Neural cell (in vitro differentiated cells): ENCODE data around the gene PDYN. TPM values are rescaled to one million over a fixed set of nuclear protein-coding genes. Genes with fewer than 3 reads are reported as not detected.

Experiments
- H2AFZ ChIP-seq: fragments of 200-600, 300-800 bp; sonication (generic), shearing (Covaris generic); 2 replicates; pipeline ENCODE4 v1.6.0; 2014; ENCODE audit warnings: low read depth, mild to moderate bottlenecking, antibody characterized with exemption, low read length, moderate library complexity
- H3F3A ChIP-seq: fragments of 200-600 bp; shearing (Covaris generic); 2 replicates; pipeline ENCODE4 v1.6.1; 2016; ENCODE audit warnings: mild to moderate bottlenecking, moderate library complexity, mixed read lengths, antibody characterized with exemption, low read length; ENCODE audit not compliant: insufficient read depth, poor library complexity, severe bottlenecking
- H3K27ac ChIP-seq: fragments of 200-600, 300-800 bp; sonication (generic), shearing (Covaris generic); 2 replicates; pipeline ENCODE4 v1.5.1; 2014; ENCODE audit warnings: mild to moderate bottlenecking, low read length, moderate library complexity
- H3K27me3 ChIP-seq: fragments of 300-800, 200-600 bp; sonication (generic), shearing (Covaris generic); 2 replicates; pipeline ENCODE4 v1.6.0; 2014; ENCODE audit warnings: mild to moderate bottlenecking, low read depth, low read length, moderate library complexity; ENCODE audit not compliant: insufficient read depth
- H3K36me3 ChIP-seq: fragments of 300-800, 200-600 bp; sonication (generic), shearing (Covaris generic); 2 replicates; pipeline ENCODE4 v1.5.1; 2014; ENCODE audit warnings: mild to moderate bottlenecking, antibody characterized with exemption, low read length, moderate library complexity; ENCODE audit not compliant: insufficient read depth
- H3K4me2 ChIP-seq: fragments of 300-800, 200-600 bp; sonication (generic), shearing (Covaris generic); 2 replicates; pipeline ENCODE4 v1.6.0; 2014; ENCODE audit warnings: mild to moderate bottlenecking, low read length
- H3K4me3 ChIP-seq: fragments of 300-800, 200-600 bp; sonication (generic), shearing (Covaris generic); 2 replicates; pipeline ENCODE4 v1.5.1; 2014; ENCODE audit warnings: mild to moderate bottlenecking, low read length, moderate library complexity
- H3K79me2 ChIP-seq: fragments of 200-600 bp; shearing (Covaris generic); replicated peaks from 2 replicates; pipeline ENCODE4 v1.6.0; 2014; ENCODE audit warnings: mild to moderate bottlenecking, low read length, moderate library complexity; ENCODE audit not compliant: insufficient read depth
- H3K9ac ChIP-seq: fragments of 300-800, 200-600 bp; sonication (generic), shearing (Covaris generic); 2 replicates; pipeline ENCODE4 v1.6.1; 2016; ENCODE audit warnings: mild to moderate bottlenecking, low read length, mixed read lengths
- H3K9me2 ChIP-seq: fragments of 200-600 bp; shearing (Covaris generic); 2 replicates; pipeline ENCODE4 v1.6.1; 2016; ENCODE audit warnings: mild to moderate bottlenecking, low read length, mixed read lengths; ENCODE audit not compliant: insufficient read depth
- H3K9me3 ChIP-seq: fragments of 200-600, 300-800 bp; sonication (generic), shearing (Covaris generic); 2 replicates; pipeline ENCODE4 v1.6.1; 2016; ENCODE audit warnings: mild to moderate bottlenecking, mixed run types, low read length, moderate library complexity, mixed read lengths
- H4K20me1 ChIP-seq: fragments of 200-600 bp; shearing (Covaris generic); 2 replicates; pipeline ENCODE4 v1.6.1; 2016; ENCODE audit warnings: mild to moderate bottlenecking, mixed run types; ENCODE audit not compliant: insufficient read depth
- EP300 ChIP-seq: fragments of 450-650 bp; conservative IDR thresholded peaks from 2 replicates; pipeline ENCODE4 v1.6.1; 2014; ENCODE audit warnings: antibody characterized with exemption, mild to moderate bottlenecking, moderate library complexity; ENCODE audit not compliant: poor library complexity, severe bottlenecking
- EZH2 ChIP-seq: fragments of 200-600, 300-800 bp; shearing (Covaris generic), sonication (generic); IDR thresholded peaks from 2 replicates; pipeline ENCODE4 v1.6.1; 2014; ENCODE audit warnings: antibody characterized with exemption, low read length, borderline replicate concordance, mild to moderate bottlenecking; ENCODE audit not compliant: insufficient read depth, poor library complexity, severe bottlenecking
- MXI1 ChIP-seq: fragments of 450-650 bp; conservative IDR thresholded peaks from 2 replicates; pipeline ENCODE4 v1.6.1; 2014; ENCODE audit warnings: antibody characterized with exemption, mild to moderate bottlenecking; ENCODE audit not compliant: poor library complexity, severe bottlenecking
- POLR2AphosphoS5 ChIP-seq: IDR thresholded peaks from 2 replicates; pipeline ENCODE4 v1.6.1; 2012
- RAD21 ChIP-seq: fragments of 450-650 bp; conservative IDR thresholded peaks from 2 replicates; pipeline ENCODE4 v1.6.1; 2014; ENCODE audit warnings: antibody characterized with exemption, mild to moderate bottlenecking, moderate library complexity
- SMC3 ChIP-seq: fragments of 450-650 bp; conservative IDR thresholded peaks from 2 replicates; pipeline ENCODE4 v1.6.1; 2014; ENCODE audit warnings: antibody characterized with exemption, mild to moderate bottlenecking, moderate library complexity; ENCODE audit not compliant: poor library complexity
- TAF1 ChIP-seq: IDR thresholded peaks from 2 replicates; pipeline ENCODE4 v1.6.1; 2012; ENCODE audit warnings: low read depth
- polyA plus RNA-seq: library from polyadenylated mRNA; depleted of rRNA; stranded (reverse); fragments of >200 nt; gene quantifications from 2 replicates; pipeline ENCODE4 v1.2.3, GENCODE V29; 2014
- TF ChIP-seq, protein P1 (sequence below): IDR thresholded peaks from 2 replicates; pipeline ENCODE4 v1.6.1; 2012; ENCODE audit warnings: borderline replicate concordance
- TF ChIP-seq, protein P2 (sequence below): fragments of 450-650 bp; IDR thresholded peaks from 2 replicates; pipeline ENCODE4 v1.5.1; 2014; ENCODE audit warnings: antibody characterized with exemption, mild to moderate bottlenecking, moderate library complexity; ENCODE audit not compliant: poor library complexity, severe bottlenecking

The PDYN gene
- polyA plus RNA-seq, 1 donor from 2014 or later = 17.3 TPM

DNA sequence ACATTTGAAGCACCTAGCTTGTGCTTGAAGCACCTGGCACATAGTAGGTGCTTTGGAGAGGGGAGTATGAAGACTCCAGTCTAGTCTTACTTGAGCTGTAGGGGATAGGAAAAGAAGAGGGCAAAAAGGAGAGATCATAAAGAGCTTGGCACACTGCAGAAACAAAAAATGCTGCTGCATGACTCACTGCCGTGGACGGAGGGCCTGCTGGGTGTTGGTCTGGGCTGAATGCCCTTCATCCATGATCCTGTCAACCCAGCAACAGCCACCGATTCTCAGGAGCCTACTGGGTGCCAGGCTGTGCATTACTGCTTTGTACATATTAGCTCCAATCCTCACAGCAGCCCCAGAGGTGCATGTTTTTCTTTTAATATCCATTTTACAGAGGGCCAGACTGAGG, 6.0 kb downstream of the PDYN start:
- H3K4me2 ChIP-seq = no peak overlapping the region
- H3F3A ChIP-seq = no peaks in the 10 kb centered on the region
- H3K9me2 ChIP-seq = no peaks in the 10 kb centered on the region

DNA sequence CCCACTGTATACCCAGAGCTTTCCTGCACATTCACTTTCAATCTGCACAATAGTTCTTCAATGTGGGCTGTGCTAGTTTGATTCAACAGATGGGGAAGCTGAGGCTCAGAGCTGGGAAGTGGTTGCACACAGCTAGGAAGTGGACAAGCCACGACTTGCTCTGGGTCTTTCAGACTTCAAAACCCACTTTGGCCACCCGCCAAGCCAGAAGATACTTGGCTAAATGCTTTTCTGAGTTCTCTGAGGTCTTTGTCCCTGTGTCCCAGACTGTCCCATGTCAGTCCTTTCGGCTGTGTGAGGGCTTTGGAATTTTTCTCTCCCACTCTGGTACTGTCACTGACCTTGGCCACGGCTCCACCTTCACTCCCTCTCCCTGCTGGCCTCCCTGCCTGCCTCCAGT, 10.6 kb downstream of the PDYN start:
- H3K4me2 ChIP-seq = no peak overlapping the region
- no peak overlapping the region for H3K9ac ChIP-seq
- H3K9me2 ChIP-seq = no peaks in the 10 kb centered on the region
- no peaks in the 10 kb centered on the region for H3K27me3 ChIP-seq
- no peak overlapping the region for H2AFZ ChIP-seq
- no peaks in the 10 kb centered on the region for H3F3A ChIP-seq
- H4K20me1 ChIP-seq = no peaks in the 10 kb centered on the region
- H3K79me2 ChIP-seq = no peaks in the 10 kb centered on the region
- H3K27ac ChIP-seq = no peak overlapping the region
- H3K36me3 ChIP-seq = no peaks in the 10 kb centered on the region
- H3K9me3 ChIP-seq = no peaks in the 10 kb centered on the region
- no peak overlapping the region for H3K4me3 ChIP-seq
- no peak for TF ChIP-seq EZH2
- TF ChIP-seq MXI1 = no peak
- TF ChIP-seq, protein P1, sequence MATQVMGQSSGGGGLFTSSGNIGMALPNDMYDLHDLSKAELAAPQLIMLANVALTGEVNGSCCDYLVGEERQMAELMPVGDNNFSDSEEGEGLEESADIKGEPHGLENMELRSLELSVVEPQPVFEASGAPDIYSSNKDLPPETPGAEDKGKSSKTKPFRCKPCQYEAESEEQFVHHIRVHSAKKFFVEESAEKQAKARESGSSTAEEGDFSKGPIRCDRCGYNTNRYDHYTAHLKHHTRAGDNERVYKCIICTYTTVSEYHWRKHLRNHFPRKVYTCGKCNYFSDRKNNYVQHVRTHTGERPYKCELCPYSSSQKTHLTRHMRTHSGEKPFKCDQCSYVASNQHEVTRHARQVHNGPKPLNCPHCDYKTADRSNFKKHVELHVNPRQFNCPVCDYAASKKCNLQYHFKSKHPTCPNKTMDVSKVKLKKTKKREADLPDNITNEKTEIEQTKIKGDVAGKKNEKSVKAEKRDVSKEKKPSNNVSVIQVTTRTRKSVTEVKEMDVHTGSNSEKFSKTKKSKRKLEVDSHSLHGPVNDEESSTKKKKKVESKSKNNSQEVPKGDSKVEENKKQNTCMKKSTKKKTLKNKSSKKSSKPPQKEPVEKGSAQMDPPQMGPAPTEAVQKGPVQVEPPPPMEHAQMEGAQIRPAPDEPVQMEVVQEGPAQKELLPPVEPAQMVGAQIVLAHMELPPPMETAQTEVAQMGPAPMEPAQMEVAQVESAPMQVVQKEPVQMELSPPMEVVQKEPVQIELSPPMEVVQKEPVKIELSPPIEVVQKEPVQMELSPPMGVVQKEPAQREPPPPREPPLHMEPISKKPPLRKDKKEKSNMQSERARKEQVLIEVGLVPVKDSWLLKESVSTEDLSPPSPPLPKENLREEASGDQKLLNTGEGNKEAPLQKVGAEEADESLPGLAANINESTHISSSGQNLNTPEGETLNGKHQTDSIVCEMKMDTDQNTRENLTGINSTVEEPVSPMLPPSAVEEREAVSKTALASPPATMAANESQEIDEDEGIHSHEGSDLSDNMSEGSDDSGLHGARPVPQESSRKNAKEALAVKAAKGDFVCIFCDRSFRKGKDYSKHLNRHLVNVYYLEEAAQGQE = no peak
- TF ChIP-seq, protein P2, sequence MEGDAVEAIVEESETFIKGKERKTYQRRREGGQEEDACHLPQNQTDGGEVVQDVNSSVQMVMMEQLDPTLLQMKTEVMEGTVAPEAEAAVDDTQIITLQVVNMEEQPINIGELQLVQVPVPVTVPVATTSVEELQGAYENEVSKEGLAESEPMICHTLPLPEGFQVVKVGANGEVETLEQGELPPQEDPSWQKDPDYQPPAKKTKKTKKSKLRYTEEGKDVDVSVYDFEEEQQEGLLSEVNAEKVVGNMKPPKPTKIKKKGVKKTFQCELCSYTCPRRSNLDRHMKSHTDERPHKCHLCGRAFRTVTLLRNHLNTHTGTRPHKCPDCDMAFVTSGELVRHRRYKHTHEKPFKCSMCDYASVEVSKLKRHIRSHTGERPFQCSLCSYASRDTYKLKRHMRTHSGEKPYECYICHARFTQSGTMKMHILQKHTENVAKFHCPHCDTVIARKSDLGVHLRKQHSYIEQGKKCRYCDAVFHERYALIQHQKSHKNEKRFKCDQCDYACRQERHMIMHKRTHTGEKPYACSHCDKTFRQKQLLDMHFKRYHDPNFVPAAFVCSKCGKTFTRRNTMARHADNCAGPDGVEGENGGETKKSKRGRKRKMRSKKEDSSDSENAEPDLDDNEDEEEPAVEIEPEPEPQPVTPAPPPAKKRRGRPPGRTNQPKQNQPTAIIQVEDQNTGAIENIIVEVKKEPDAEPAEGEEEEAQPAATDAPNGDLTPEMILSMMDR = no peak
- no peak for TF ChIP-seq POLR2AphosphoS5
- no peak for TF ChIP-seq RAD21

More for the DNA sequence above, 6.0 kb downstream of the PDYN start:
- Histone ChIP-seq H3K4me3 (no peak overlapping the region), H2AFZ (no peak overlapping the region), H3K9me3 (no peaks in the 10 kb centered on the region), H3K9ac (no peak overlapping the region), H3K27me3 (no peaks in the 10 kb centered on the region), H4K20me1 (no peaks in the 10 kb centered on the region), H3K79me2 (no peaks in the 10 kb centered on the region), H3K36me3 (no peaks in the 10 kb centered on the region), H3K27ac (no peak overlapping the region)
- TF ChIP-seq TAF1 = no peak
- TF ChIP-seq EP300 = no peak
- TF ChIP-seq SMC3 = no peak
- no peak for TF ChIP-seq EZH2
- no peak for TF ChIP-seq RAD21
- no peak for TF ChIP-seq MXI1
- TF ChIP-seq POLR2AphosphoS5 = no peak

DNA sequence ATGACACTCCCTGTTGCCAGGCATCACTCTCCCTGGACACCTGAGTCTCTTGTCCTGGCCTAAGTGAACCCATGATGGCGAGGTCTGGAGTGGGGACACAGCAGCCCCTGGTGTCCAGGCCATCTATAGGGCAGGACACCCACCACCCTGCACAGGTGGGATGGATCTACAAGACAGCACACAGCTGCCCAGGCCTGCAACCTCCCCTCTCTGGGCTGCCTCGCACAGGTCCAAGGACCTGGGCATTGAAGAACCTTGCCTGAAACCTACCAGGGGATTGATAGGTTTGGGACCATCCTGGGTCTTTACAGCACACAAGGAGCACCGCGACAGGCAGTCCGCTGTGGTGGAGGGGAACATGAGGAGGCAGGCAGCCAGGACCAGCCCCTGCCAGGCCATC, 11.2 kb downstream of the PDYN start:
- no peak overlapping the region for H3K9ac ChIP-seq
- H3K4me2 ChIP-seq = no peak overlapping the region
- no peaks in the 10 kb centered on the region for H3K79me2 ChIP-seq
- H4K20me1 ChIP-seq = no peaks in the 10 kb centered on the region
- no peak overlapping the region for H3K27ac ChIP-seq
- H3K9me3 ChIP-seq = no peaks in the 10 kb centered on the region
- H3K4me3 ChIP-seq = no peak overlapping the region
- H3K36me3 ChIP-seq = no peaks in the 10 kb centered on the region
- no peaks in the 10 kb centered on the region for H3K9me2 ChIP-seq
- H2AFZ ChIP-seq = no peak overlapping the region
- no peaks in the 10 kb centered on the region for H3F3A ChIP-seq
- H3K27me3 ChIP-seq = no peaks in the 10 kb centered on the region
- no peak for TF ChIP-seq SMC3
- TF ChIP-seq, protein P2 = no peak
- TF ChIP-seq EZH2 = no peak
- TF ChIP-seq MXI1 = no peak
- TF ChIP-seq POLR2AphosphoS5 = no peak
- TF ChIP-seq RAD21 = no peak
- TF ChIP-seq EP300 = no peak
- TF ChIP-seq TAF1 = no peak
- TF ChIP-seq, protein P1 = no peak
